ENCODE data around the gene PHKA2.
"Not testable (repeated sequence)": the region's sequence is repeated elsewhere in the genome, so short reads cannot be mapped to it uniquely, and the experiment has no call there.

Gene PHKA2, protein sequence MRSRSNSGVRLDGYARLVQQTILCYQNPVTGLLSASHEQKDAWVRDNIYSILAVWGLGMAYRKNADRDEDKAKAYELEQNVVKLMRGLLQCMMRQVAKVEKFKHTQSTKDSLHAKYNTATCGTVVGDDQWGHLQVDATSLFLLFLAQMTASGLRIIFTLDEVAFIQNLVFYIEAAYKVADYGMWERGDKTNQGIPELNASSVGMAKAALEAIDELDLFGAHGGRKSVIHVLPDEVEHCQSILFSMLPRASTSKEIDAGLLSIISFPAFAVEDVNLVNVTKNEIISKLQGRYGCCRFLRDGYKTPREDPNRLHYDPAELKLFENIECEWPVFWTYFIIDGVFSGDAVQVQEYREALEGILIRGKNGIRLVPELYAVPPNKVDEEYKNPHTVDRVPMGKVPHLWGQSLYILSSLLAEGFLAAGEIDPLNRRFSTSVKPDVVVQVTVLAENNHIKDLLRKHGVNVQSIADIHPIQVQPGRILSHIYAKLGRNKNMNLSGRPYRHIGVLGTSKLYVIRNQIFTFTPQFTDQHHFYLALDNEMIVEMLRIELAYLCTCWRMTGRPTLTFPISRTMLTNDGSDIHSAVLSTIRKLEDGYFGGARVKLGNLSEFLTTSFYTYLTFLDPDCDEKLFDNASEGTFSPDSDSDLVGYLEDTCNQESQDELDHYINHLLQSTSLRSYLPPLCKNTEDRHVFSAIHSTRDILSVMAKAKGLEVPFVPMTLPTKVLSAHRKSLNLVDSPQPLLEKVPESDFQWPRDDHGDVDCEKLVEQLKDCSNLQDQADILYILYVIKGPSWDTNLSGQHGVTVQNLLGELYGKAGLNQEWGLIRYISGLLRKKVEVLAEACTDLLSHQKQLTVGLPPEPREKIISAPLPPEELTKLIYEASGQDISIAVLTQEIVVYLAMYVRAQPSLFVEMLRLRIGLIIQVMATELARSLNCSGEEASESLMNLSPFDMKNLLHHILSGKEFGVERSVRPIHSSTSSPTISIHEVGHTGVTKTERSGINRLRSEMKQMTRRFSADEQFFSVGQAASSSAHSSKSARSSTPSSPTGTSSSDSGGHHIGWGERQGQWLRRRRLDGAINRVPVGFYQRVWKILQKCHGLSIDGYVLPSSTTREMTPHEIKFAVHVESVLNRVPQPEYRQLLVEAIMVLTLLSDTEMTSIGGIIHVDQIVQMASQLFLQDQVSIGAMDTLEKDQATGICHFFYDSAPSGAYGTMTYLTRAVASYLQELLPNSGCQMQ

DNA sequence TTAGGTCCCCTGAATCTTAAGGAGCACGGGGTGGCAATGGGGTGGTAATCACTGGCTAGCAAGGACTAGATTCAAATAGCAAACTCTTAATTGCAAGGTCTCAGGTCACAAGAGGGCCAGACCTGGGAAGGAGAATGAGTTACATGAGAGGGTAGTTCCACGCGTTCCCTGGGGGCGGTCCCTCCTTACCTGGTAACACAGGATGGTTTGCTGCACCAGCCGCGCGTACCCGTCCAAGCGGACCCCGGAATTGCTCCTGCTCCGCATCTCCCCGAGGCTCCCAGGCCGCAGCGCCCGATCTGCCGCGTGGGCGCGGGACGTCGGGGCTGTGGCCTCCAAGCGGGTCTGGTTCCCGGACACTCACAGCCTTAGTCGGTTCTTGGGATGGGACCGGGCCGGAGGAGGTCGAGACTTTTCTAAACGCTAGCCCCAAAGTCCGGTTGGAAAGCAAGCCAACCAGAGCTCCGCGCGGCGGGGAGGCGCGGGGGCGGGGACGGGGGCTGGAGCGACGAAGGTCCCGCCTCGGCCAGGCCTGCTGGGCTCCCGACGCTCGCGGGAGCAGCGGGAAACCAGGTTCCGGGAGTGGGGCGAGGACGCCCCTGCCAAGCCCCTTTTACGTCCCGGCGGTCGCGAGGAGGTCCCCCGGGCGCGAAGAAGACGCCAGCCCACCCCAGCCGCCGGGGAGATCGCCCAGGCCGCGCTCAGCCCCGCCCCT is at the start of gene PHKA2:
PHKA2 (minus strand) TSS at position 449 of the 715 bp plus-strand sequence; CDS start at position 267, 182 bp downstream.
- no peak for DNase-seq (ENCODE audit: low read depth in 1 of 2, low spot score in 1 of 2)

DNA sequence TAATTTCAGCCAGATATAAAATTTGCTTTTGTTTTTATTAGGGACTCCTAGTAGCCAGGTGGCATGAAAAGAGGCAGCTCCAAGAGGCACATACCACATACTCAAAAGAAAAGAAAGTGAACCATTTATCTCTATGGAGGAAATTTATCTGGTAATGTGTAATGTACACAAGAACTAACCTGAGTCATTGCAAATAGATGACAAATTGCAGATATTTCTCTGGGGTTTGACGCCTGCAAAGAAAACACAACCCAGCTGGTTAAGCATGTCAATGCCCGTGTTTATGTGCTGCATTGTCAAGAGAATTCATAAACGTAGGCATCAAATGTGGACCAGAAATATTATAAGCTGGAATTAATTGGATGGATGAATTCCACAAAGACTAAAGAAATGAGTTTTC is 46.9 kb upstream of the PHKA2 start:
- no peak for DNase-seq (ENCODE audit: low read depth in 1 of 2, low spot score in 1 of 2)

DNA sequence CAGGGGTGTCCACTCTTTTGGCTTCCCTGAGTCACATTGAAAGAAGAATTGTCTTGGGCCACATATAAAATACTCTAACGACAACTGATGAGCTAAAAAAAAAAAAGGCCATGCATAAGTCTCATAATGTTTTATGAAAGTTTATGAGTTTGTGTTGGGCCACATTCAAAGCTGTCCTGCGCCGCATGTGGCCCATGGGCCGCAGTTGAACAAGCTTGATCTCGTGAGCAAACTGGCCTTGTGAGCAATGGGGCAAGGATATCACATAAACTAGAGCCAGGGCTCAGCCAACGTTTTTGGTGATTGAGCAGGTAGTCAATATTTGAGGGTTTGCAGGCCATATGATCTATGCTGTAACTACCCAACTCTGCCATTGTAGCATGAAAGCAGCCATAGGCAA is 44.6 kb upstream of the PHKA2 start:
- no peak for DNase-seq (ENCODE audit: low read depth in 1 of 2, low spot score in 1 of 2)

DNA sequence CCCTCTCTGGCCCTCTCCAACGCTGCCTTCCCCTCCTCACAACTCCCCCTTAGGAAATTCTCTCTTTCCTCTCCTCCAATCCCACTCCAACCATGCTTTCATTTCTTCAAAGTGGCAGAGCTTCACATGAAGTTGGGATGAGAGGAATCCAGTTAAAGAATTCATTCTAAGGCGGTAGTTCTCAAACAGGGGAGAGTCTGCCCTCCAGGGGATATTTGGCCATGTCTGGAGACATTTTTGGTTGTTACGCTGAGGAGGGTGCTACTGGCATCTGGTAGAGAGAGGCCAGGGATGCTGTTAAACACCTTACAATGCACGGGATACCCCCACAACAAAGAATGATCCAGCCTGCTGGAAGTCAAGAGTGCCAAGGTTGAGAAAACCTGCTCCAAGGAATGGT is 40.5 kb upstream of the PHKA2 start:
- DNase-seq (ENCODE audit: low read depth in 1 of 2, low spot score in 1 of 2) = no peak

GRCh38 chrX:19019996-19020395 is 36.1 kb upstream of the PHKA2 start:
- DNase-seq (ENCODE audit: low read depth in 1 of 2, low spot score in 1 of 2) = no peak

DNA sequence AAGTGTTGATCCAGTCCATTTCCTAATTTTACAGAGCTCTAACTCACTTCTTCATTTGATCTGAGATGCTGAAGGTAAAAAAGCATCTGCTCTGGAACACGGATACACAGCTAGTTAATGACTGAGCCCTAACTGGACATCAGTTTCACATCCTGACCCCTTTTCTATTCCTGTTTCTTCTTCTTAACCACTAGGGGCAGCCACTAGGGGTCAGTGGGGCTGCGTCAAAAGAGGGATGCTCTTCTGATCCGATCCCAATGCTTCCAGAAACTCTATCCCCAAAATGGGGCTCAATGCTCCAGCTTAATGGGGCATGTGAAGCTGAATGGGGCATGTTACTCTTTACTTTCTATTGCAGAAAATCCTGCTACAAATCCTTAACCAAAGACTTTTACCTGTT is 33.4 kb upstream of the PHKA2 start:
- no peak for DNase-seq (ENCODE audit: low read depth in 1 of 2, low spot score in 1 of 2)

- DNase-seq (ENCODE audit: low read depth in 1 of 2, low spot score in 1 of 2) = not testable (repeated sequence)
These were observed 32.7 kb upstream of the PHKA2 start for GRCh38 chrX:19016614-19017013.

DNA sequence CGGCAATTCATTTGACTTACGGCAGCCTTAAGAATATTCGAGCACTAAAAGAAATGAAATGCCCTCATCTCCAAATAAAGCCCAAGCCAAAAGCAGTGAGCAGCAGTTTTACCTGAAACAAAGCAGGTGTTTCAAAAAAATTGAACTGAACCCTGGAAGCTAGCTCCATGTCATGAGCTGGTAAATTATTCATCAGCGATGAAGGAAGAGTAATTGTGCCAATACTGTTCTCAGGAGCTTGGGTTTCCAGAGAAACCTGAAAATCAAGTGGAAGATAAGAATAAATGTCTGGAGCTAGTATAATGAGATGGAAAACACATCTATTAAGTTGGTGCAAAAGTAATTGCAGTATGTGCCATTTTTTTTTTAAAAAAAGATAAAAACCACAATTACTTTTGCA is 24.0 kb upstream of the PHKA2 start:
- DNase-seq (ENCODE audit: low read depth in 1 of 2, low spot score in 1 of 2) = no peak

GRCh38 chrX:19007011-19007410 is 23.1 kb upstream of the PHKA2 start:
- no peak for DNase-seq (ENCODE audit: low read depth in 1 of 2, low spot score in 1 of 2)

GRCh38 chrX:19005909-19006308 is 22.0 kb upstream of the PHKA2 start:
- DNase-seq (ENCODE audit: low read depth in 1 of 2, low spot score in 1 of 2) = no peak

GRCh38 chrX:19003756-19004155 is 19.8 kb upstream of the PHKA2 start:
- DNase-seq (ENCODE audit: low read depth in 1 of 2, low spot score in 1 of 2) = no peak

DNA sequence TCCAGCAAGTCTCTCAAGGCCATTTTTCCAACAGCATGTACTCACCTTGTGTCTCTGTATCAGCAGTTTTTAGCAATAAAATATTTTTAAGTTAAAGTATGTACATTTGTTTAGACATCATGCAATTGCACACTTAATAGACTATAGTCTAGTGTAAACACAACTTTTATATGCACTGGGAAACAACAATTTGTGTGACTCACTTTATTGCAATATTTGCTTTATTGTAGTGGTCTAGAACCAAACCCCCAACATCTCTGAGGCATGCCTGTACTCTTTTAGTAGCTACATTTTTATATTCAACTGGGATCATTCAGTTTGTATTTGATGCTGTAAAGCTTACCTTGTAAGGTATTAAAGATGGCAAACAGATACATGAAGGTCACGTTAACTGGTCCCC is 14.7 kb upstream of the PHKA2 start:
- no peak for DNase-seq (ENCODE audit: low read depth in 1 of 2, low spot score in 1 of 2)

GRCh38 chrX:18997916-18998315 is 14.0 kb upstream of the PHKA2 start:
- DNase-seq (ENCODE audit: low read depth in 1 of 2, low spot score in 1 of 2) = no peak

DNA sequence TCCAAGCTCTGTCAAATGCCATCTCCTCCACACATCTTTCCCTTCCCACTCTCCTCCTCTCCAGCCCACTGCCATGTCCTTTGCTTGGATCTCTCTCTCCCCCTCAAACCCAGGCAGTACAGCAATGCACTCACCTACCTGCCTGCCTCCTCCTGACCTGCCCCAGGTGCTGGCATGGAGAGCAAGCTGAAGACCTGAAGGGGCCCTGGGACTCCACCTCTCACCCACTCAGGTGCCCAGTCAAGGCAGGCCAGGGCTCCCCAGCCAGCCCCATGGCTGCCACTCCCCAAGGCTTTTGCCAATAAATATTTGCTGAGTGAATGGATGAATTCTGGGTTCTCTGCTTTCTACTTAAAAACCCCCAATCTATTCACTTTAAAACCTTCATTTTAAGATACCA is 12.6 kb upstream of the PHKA2 start:
- DNase-seq (ENCODE audit: low read depth in 1 of 2, low spot score in 1 of 2) = no peak

DNA sequence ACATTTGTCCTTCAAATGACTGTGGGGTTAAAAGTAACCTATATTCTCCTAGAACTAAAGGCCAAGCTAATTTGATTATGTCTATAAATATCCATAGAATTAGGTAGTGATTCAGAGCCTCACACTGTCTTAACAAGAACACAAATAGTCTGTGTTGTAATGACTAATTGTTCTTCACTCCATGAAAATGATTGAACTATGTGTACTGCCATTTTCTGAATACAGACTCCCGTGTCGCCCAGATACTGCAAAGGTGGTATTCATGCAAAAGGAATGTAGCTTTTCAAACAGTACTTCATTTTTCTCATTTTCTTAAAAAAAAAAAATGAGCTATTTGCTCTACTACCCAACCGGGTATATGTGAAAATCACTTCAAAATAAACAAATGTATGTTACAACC is 11.3 kb upstream of the PHKA2 start:
- no peak for DNase-seq (ENCODE audit: low read depth in 1 of 2, low spot score in 1 of 2)

- DNase-seq (ENCODE audit: low read depth in 1 of 2, low spot score in 1 of 2) = no peak
These were observed 10.8 kb upstream of the PHKA2 start for GRCh38 chrX:18994713-18995112.

GRCh38 chrX:18992829-18993228 is 8.9 kb upstream of the PHKA2 start:
- DNase-seq (ENCODE audit: low read depth in 1 of 2, low spot score in 1 of 2) = no peak

- DNase-seq (ENCODE audit: low read depth in 1 of 2, low spot score in 1 of 2) = no peak
These were observed 1.2 kb upstream of the PHKA2 start for GRCh38 chrX:18985186-18985435.

GRCh38 chrX:18984381-18985185 is 669 bp upstream of the PHKA2 start:
- DNase-seq (ENCODE audit: low read depth in 1 of 2, low spot score in 1 of 2) = peak; percentile 69 to 74

DNA sequence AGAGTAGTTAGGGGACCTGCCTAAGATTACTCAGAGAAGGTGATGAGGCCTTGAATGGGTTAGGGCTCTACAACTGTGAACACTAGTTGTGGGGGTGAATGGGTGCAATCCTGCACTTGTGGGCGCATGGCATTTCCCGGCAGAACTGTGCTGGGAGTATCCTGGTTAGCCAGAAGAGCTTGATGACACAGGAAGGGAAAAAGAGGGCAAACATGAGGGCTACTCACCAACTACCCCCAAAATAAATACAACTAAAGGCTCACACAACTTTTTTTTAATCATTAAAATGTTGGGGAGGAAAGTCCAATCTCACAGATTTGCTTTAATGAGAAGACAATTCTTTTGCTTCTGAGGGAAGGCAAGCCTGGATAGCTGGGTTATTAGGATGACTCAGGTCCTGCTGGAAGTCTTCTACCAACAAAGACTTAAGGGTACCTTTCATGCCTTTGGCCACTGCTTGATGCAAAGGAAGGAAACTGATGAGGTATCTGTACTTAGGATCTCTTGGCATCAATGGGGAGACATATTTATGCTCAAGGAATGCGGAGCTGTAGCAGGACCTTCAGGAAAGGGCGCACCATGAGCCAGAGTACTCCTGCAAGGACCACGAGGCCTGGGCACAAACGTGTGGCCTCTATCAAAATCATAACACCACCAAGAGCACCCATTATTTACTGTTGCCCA is 2.6 kb downstream of the PHKA2 start:
- DNase-seq (ENCODE audit: low read depth in 1 of 2, low spot score in 1 of 2) = no peak

All from activated T-helper 1 cell treated with anti-CD3 and anti-CD28 coated beads, Interleukin-2, amount 50 U/mL, for 16 hours (primary cell).